IPS-20b (cell line): ENCODE measurements around the gene ADGRL3.
A peak's percentile ranks its signal among the peaks of the same experiment; 100 is the strongest.
"Not testable (repeated sequence)": the region's sequence is repeated elsewhere in the genome, so short reads cannot be mapped to it uniquely, and the experiment has no call there.

Experiments used
- H3K27ac ChIP-seq: one replicate; pipeline ENCODE4 v1.5.1; 2013; ENCODE audit warnings: low read length
- H3K27me3 ChIP-seq: 2 replicates; pipeline ENCODE4 v1.6.1; 2013; ENCODE audit warnings: mild to moderate bottlenecking, low read length, inconsistent platforms; ENCODE audit not compliant: insufficient read depth
- H3K36me3 ChIP-seq: 2 replicates; pipeline ENCODE4 v1.6.1; 2013; ENCODE audit warnings: low read depth, mild to moderate bottlenecking, inconsistent platforms, low read length, moderate library complexity; ENCODE audit not compliant: insufficient read depth
- H3K4me1 ChIP-seq: 2 replicates; pipeline ENCODE4 v1.6.1; 2013; ENCODE audit warnings: mild to moderate bottlenecking, control low read depth, inconsistent platforms, low read length, moderate library complexity; ENCODE audit not compliant: insufficient read depth
- H3K4me3 ChIP-seq: 2 replicates; pipeline ENCODE4 v1.5.1; 2013; ENCODE audit warnings: mild to moderate bottlenecking, low read length, inconsistent platforms
- H3K9ac ChIP-seq: 2 replicates; pipeline ENCODE4 v1.6.1; 2013; ENCODE audit warnings: low read depth, mild to moderate bottlenecking, inconsistent platforms, low read length, moderate library complexity
- H3K9me3 ChIP-seq: 2 replicates; pipeline ENCODE4 v1.6.1; 2013; ENCODE audit warnings: mild to moderate bottlenecking, low read depth, low read length, inconsistent platforms; ENCODE audit not compliant: insufficient read depth

The ADGRL3 gene

DNA sequence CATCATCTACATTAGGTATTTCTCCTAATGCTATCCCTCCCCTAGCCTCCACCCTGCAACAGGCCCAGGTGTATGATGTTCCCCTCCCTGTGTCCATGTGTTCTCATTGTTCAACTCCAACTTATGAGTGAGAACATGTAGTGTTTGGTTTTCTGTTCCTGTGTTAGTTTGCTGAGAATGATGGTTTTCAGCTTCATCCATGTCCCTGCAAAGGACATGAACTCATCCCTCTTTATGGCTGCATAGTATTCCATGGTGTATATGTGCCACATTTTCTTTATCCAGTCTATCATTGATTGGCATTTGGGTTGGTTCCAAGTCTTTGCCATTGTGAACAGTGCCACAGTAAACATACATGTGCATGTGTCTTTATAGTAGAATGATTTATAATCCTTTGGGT lies 7.0 kb downstream of the ADGRL3 start:
- H3K9ac ChIP-seq, H3K4me3 ChIP-seq, H3K36me3 ChIP-seq, H3K9me3 ChIP-seq, H3K27ac ChIP-seq: not testable (repeated sequence)
- Histone ChIP-seq H3K27me3 (peaks cover 33% of the 10 kb centered on the region), H3K4me1 (peaks cover 22% of the 10 kb centered on the region)

DNA sequence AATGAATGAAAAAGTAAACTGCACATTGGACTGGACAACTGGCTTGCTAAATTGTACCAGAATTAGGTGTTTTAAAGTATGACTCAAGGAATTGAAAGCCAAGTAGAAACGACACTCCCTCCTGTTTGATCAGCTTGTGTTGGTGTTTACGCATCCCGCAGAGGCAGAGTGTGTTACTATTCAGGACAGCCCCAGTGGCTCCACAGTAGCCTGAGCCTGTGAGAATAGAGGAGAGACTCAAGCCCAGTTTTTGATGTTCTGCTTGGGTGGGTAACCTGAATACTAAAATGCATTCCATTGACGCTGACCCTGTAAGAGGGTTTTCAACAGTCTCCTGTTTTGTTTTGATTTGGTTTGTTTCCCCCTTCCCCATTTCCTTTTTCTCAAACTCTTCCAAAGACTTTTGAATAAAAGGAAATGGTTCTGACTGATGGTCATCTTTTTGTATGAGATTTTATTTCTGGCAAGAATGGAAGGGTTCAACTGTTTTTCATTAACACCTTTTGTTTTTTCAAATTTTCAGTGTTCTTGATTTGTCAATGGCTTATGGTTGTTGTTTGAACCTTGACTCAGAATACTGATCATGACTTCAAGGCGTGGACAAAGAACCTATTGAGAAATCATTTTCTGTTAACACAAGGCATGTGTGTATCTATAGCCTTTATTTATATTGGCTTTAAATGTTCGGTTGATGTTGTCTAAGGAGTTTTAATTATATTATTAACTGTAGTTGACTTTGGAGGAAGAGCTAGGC lies 10.2 kb downstream of the ADGRL3 start:
- peaks cover 5% of the 10 kb centered on the region; the same call in 1 of the 2 replicates for H3K27me3 ChIP-seq
- no peak overlapping the region for H3K27ac ChIP-seq
- H3K9ac ChIP-seq = no peak overlapping the region
- no peaks in the 10 kb centered on the region for H3K9me3 ChIP-seq
- no peaks in the 10 kb centered on the region for H3K36me3 ChIP-seq
- 0 out of 2 replicates have a peak overlapping the region, but pooled peaks have one; percentile 24 for H3K4me3 ChIP-seq
- H3K4me1 ChIP-seq = peaks cover 10% of the 10 kb centered on the region; the same call in 1 of the 2 replicates

DNA sequence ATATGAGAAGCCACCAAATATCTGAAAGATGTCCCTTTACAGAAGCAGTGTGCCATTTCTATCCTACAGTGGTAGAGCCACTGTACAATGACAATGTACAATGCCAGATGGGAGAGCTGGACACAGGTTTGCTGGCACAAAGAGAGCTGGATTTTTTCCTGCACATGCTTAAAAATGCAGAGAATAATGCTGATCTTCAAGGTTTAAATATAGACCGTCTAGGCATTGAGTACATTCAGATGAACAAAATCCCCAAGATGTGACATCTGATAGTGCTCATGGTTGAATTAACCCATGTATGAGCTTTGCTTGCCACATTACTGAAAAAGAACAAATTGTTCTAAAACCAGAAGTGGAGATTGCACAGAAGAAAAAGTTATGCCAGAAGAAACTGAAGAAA lies 11.7 kb downstream of the ADGRL3 start:
- H3K9ac ChIP-seq = no peak overlapping the region
- H3K36me3 ChIP-seq = no peaks in the 10 kb centered on the region
- peaks cover 5% of the 10 kb centered on the region; the same call in 1 of the 2 replicates for H3K27me3 ChIP-seq
- no peak overlapping the region for H3K27ac ChIP-seq
- H3K4me1 ChIP-seq = peaks cover 6% of the 10 kb centered on the region; the same call in 1 of the 2 replicates
- no peaks in the 10 kb centered on the region for H3K9me3 ChIP-seq
- H3K4me3 ChIP-seq = no peak overlapping the region

DNA sequence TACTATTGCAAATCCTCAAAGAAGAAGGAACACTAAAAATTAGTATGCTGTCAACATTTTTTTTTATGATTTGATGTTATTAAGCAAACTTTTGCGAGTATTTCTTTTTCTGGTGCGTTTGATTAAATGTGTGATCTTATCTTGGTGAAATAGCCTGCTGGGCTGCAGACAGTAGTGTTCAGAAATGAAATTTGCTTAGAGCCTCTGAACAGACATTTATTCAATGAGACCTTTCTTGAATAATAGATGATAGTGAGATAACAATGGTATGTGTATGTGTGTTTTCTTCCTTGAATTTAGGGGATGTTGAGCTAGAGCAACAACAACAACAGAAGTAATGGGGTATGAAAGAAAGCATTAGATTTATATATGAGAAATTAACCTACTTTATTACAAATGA lies 12.7 kb downstream of the ADGRL3 start:
- H3K9me3 ChIP-seq = no peaks in the 10 kb centered on the region

DNA sequence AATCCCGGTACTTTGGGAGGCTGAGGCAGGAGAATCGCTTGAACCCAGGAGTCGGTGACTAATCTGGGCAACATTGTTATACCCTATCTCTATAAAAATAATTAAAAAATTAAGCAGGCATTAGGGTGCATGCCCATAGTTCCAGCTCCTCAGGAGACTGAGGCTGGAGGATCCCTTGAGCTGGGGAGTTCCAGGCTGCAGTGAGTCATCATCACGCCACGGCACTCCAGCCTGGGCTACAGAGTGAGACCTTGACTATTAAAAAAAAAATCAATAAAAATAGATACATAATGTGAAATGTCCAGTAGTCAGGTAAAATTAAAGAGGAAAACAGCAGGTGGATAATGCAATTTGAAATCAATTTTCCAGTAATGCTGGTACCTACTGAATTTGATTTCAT lies 14.6 kb downstream of the ADGRL3 start:
- Histone ChIP-seq H3K36me3 (no peaks in the 10 kb centered on the region), H3K9me3 (no peaks in the 10 kb centered on the region), H3K27ac (no peak overlapping the region), H3K27me3 (no peaks in the 10 kb centered on the region), H3K9ac (no peak overlapping the region), H3K4me1 (peaks cover 4% of the 10 kb centered on the region; the same call in 1 of the 2 replicates), H3K4me3 (no peak overlapping the region)

More for the DNA sequence above, 12.7 kb downstream of the ADGRL3 start:
- no peak overlapping the region for H3K9ac ChIP-seq
- no peak overlapping the region for H3K4me3 ChIP-seq
- no peak overlapping the region for H3K27ac ChIP-seq
- peaks cover 6% of the 10 kb centered on the region; the same call in 1 of the 2 replicates for H3K4me1 ChIP-seq
- no peaks in the 10 kb centered on the region for H3K36me3 ChIP-seq
- H3K27me3 ChIP-seq = peaks cover 5% of the 10 kb centered on the region; the same call in 1 of the 2 replicates

DNA sequence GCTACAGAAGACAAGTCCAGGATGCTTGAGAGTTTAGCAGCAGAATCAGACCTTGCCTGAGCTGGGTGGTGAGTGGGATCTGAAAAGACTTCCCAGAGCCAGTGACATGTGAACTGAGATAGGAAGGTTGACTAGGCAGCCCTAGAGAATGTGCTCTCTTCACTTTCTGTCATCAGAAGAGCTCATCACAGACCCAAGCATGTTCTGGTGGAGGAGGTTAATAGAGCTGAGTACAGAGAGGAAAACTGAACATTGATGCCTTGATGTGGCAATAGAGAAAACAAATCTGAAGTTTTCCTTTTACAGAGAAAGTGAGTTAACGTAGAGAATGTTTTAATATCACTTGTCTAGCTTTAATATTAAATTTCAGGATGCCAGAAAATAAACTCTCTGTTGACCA lies 17.1 kb downstream of the ADGRL3 start:
- no peaks in the 10 kb centered on the region for H3K27me3 ChIP-seq
- H3K9me3 ChIP-seq = no peaks in the 10 kb centered on the region
- no peaks in the 10 kb centered on the region for H3K4me1 ChIP-seq
- no peaks in the 10 kb centered on the region for H3K36me3 ChIP-seq
- no peak overlapping the region for H3K27ac ChIP-seq
- no peak overlapping the region for H3K4me3 ChIP-seq
- no peak overlapping the region for H3K9ac ChIP-seq

DNA sequence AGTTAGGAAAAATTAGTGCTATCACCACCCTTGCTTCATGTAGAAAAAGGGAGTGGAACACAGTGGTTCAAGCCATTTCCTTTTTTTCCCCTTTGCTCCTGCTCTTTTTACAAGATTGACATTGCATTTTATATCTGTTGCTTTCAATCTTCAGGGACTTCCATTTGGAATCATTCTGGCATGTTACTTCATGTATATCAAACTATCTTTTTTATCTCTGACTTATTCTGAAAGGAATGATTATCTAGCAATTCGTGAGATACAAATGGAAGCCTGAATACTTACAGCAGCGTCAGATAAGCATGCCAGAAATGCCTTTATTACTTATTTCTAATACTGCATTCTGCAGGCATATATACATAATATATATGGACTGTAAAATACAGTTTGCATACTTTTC lies 20.4 kb downstream of the ADGRL3 start:
- H3K9me3 ChIP-seq = no peaks in the 10 kb centered on the region

DNA sequence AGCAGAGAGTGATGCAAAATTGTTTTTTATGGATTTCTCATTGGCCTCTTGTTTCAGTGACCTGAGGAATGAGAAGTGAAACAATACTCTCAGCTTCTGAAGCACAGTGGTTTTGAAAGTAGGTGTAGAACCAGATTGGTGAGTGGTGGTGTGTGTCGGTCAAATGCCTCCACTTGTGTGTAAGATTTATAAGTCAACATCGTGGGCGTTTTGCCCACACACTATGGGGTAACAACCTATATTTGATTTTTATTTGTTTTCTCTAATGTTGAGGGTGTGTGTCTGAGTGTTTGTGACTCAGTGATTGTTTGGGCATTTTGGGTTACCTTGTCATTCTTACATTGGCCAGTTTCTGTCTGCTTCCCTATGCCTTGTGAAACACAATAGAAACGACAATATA lies 23.3 kb downstream of the ADGRL3 start:
- H3K9ac ChIP-seq = no peak overlapping the region
- H3K4me1 ChIP-seq = peaks cover 5% of the 10 kb centered on the region; the same call in 1 of the 2 replicates
- no peaks in the 10 kb centered on the region for H3K36me3 ChIP-seq
- H3K4me3 ChIP-seq = no peak overlapping the region
- H3K27ac ChIP-seq = no peak overlapping the region
- H3K9me3 ChIP-seq = no peaks in the 10 kb centered on the region; the same call in 1 of the 2 replicates
- no peaks in the 10 kb centered on the region for H3K27me3 ChIP-seq

More for the DNA sequence above, 20.4 kb downstream of the ADGRL3 start:
- H3K4me3 ChIP-seq = no peak overlapping the region
- no peak overlapping the region for H3K9ac ChIP-seq
- H3K36me3 ChIP-seq = no peaks in the 10 kb centered on the region
- no peaks in the 10 kb centered on the region for H3K27me3 ChIP-seq
- no peak overlapping the region for H3K27ac ChIP-seq
- peaks cover 5% of the 10 kb centered on the region; the same call in 1 of the 2 replicates for H3K4me1 ChIP-seq

DNA sequence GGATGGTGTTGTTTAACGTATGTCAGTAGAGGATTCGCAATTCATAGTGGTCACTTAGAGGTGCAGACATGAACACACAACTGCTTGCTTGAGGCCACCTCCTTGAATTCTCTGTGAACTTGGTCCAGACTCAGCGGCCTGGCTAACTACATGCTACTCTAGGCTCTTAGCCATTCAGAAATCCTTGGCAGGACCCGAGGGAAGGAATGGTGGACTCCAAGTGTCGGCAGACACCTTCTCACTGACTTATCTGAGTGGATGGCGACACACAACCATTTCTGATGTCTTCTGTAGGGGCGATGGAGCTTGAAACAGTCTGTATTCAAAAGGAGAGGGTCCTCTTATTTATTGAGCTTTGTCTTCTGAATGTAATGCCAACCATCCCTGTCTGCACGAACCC lies 24.4 kb downstream of the ADGRL3 start:
- H3K36me3 ChIP-seq = no peaks in the 10 kb centered on the region
- no peak overlapping the region for H3K27ac ChIP-seq
- H3K4me3 ChIP-seq = no peak overlapping the region
- no peaks in the 10 kb centered on the region for H3K27me3 ChIP-seq
- peaks cover 5% of the 10 kb centered on the region; the same call in 1 of the 2 replicates for H3K4me1 ChIP-seq
- no peaks in the 10 kb centered on the region; the same call in 1 of the 2 replicates for H3K9me3 ChIP-seq
- no peak overlapping the region for H3K9ac ChIP-seq

DNA sequence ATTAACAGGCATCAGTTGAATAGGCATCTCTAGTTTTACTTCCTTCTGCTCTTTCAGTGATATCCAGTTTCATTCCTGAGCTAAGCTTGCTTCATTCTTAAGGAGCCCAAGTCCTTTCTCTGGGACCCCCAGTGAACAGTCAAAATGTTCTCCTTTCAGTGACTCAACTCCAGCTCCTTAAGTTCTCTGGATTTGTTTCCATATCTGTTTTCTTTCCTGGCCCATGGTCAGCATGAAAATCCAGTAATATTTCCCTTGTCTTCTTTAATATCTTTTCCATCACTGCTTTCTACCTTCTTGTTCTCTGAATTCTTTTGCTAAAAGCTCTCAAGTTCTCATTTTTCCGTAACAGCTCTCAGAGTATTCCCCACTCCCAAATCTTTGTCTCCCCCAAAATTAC lies 25.5 kb downstream of the ADGRL3 start:
- H3K36me3 ChIP-seq = no peaks in the 10 kb centered on the region
- H3K27me3 ChIP-seq = no peaks in the 10 kb centered on the region
- no peak overlapping the region for H3K27ac ChIP-seq
- peaks cover 5% of the 10 kb centered on the region; the same call in 1 of the 2 replicates for H3K4me1 ChIP-seq
- H3K9ac ChIP-seq = no peak overlapping the region
- H3K9me3 ChIP-seq = no peaks in the 10 kb centered on the region; the same call in 1 of the 2 replicates
- H3K4me3 ChIP-seq = no peak overlapping the region

DNA sequence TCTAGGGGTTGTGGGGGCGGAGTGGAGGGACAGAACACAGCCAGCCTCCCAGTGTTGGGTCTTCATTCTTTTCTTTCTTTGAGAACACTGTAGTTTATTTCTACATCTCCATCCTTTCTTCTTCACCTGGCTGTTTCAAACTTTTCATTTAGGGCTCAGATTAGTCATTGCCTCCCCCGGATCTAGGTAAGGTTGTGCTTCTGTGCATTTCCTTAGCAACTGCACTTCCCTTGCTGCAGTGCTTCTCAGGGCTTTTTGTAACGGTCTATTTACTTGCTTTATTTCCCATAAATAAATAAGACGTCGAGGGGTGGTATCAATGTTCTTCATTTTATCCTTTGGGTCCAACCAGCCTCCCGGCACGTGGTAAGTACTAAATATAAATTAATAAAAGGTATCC lies 31.3 kb downstream of the ADGRL3 start:
- H3K4me1 ChIP-seq = no peaks in the 10 kb centered on the region
- H3K27me3 ChIP-seq = no peaks in the 10 kb centered on the region
- no peaks in the 10 kb centered on the region for H3K36me3 ChIP-seq
- no peak overlapping the region for H3K4me3 ChIP-seq
- no peak overlapping the region for H3K27ac ChIP-seq
- no peak overlapping the region for H3K9ac ChIP-seq
- no peaks in the 10 kb centered on the region; the same call in 1 of the 2 replicates for H3K9me3 ChIP-seq

DNA sequence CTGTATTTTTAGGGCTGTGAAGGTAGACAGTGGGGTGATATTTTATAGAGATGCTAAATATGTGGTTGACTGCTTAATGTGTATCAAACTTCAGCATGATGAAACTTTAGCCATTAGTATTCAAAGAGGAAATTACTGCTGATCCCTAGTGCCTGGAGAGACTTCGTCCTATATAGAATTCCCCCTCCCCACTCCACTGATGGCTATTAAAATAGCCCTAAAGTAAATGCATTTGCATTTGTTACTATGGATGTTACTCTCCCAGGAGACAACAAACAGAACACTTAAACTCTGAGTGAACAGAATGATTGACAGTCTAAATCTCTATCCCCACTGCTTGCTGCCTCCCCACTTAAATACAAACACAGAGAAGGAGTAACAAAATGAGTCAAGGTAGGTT lies 39.1 kb downstream of the ADGRL3 start:
- H3K4me1 ChIP-seq = peaks cover 4% of the 10 kb centered on the region; the same call in 1 of the 2 replicates
- no peak overlapping the region for H3K4me3 ChIP-seq
- no peak overlapping the region for H3K9ac ChIP-seq
- H3K27ac ChIP-seq = no peak overlapping the region
- H3K27me3 ChIP-seq = no peaks in the 10 kb centered on the region
- H3K9me3 ChIP-seq = no peaks in the 10 kb centered on the region
- H3K36me3 ChIP-seq = no peaks in the 10 kb centered on the region
